Measurements from ENCODE around the gene KRTAP2-1. TPM values are rescaled to one million over a fixed set of nuclear protein-coding genes. Genes with fewer than 3 reads are reported as not detected.
"Not testable (repeated sequence)": the region's sequence is repeated elsewhere in the genome, so short reads cannot be mapped to it uniquely, and the experiment has no call there.

Gene KRTAP2-1
- total and polyA plus RNA-seq, 4 experiments from 2014 or later: not detected

DNA sequence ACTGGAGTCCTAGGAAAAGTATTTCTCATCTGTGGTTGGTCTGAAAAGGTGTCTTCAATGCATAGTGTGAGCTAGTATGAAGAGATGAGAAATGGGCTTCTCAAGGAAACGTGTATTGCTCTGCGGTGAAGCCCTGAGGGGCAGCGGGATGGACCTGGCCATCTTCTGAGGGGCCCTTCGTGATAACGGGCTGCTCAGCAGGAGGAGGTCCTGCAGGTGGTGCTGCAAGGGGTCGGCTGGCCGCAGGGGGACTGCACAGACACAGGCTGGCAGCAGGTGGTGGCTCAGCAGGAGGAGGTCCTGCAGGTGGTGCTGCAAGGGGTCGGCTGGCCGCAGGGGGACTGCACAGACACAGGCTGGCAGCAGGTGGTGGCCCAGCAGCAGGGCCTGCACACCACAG lies 7.4 kb upstream of the KRTAP2-1 start:
- H3K36me3 ChIP-seq (ENCODE audit: insufficient read depth, low read length); H3K9me3 ChIP-seq (ENCODE audit: control insufficient read depth in 1 of 2, low read length in 2 of 2); H3K36me3 Mint-ChIP-seq; H3K27ac ChIP-seq (ENCODE audit: low read depth, low read length); DNase-seq; H3K4me3 ChIP-seq (ENCODE audit: low read length in 2 of 2); H3K4me3 Mint-ChIP-seq; CTCF ChIA-PET (ENCODE audit: partially characterized antibody); H3K27me3 ChIP-seq (ENCODE audit: insufficient read depth, low read length); H3K9me3 Mint-ChIP-seq; intact Hi-C loops (cut with micrococcal nuclease); H3K4me1 ChIP-seq (ENCODE audit: insufficient read depth, low read length); POLR2A ChIA-PET (ENCODE audit: partially characterized antibody); H3K27ac Mint-ChIP-seq; H3K4me1 Mint-ChIP-seq: not testable (repeated sequence)
- H3K27me3 Mint-ChIP-seq: peaks cover 15 to 37% of the 10 kb centered on the region in 2 donors

DNA sequence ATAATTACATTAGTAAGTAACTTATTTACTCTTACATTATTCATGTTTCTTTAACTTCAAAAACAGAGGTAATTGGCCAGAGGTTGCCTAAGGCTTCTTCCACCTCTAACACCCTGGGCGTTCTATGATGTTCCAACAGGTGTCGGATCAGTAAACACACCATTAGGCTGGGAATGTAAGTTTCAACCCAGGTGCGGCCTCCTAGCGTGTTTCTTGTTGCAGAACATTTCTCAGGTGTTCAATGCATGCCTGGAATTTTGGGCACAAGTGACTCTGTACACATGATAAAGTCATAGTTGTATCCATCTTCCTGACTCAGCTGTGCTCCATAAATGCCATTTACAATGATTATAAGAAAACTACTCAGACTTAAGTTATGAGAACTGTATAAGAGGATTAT lies 6.9 kb upstream of the KRTAP2-1 start:
- H3K4me3 Mint-ChIP-seq: no peak overlapping the region
- Histone ChIP-seq H3K27ac (ENCODE audit: low read depth, low read length) (no peak overlapping the region), H3K27me3 (ENCODE audit: insufficient read depth, low read length) (no peaks in the 10 kb centered on the region), H3K9me3 (ENCODE audit: control insufficient read depth in 1 of 2, low read length in 2 of 2) (no peaks in the 10 kb centered on the region), H3K4me1 (ENCODE audit: insufficient read depth, low read length) (no peaks in the 10 kb centered on the region), H3K36me3 (ENCODE audit: insufficient read depth, low read length) (no peaks in the 10 kb centered on the region), H3K4me3 (ENCODE audit: low read length in 2 of 2) (no peak overlapping the region)
- H3K27me3 Mint-ChIP-seq: peaks cover 12 to 35% of the 10 kb centered on the region in 2 donors
- no peak overlapping the region for H3K27ac Mint-ChIP-seq
- ChIA-PET POLR2A (ENCODE audit: partially characterized antibody) (no interaction called here), CTCF (ENCODE audit: partially characterized antibody) (no interaction called here)
- H3K9me3 Mint-ChIP-seq: peaks cover 0 to 7% (median 1%) of the 10 kb centered on the region in 8 donors
- intact Hi-C loops (cut with micrococcal nuclease): no loop called here
- peaks cover 0 to 5% (median 1%) of the 10 kb centered on the region in 4 donors for H3K4me1 Mint-ChIP-seq
- peaks cover 0 to 3% of the 10 kb centered on the region in 2 donors for H3K36me3 Mint-ChIP-seq
- DNase-seq: no peak

DNA sequence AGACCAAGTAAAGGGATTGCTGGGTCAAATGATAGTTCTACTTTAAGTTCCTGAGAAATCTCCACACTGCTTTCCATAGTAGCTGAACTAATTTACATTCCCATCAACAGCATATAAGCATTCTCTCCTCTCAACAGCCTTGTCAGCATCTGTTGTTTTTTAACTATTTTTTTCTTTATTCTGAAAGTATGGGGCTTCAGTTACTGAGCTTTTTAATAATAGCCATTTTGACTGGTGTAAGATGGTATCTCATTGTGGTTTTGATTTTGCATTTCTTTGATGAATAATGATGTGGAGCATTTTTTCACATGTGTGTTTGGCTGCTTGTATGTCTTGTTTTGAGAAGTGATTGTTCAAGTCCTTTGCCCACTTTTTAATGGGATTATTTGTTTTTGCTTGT lies 5.5 kb upstream of the KRTAP2-1 start:
- Histone ChIP-seq H3K27me3 (ENCODE audit: insufficient read depth, low read length) (no peaks in the 10 kb centered on the region), H3K9me3 (ENCODE audit: control insufficient read depth in 1 of 2, low read length in 2 of 2) (no peaks in the 10 kb centered on the region), H3K4me3 (ENCODE audit: low read length in 2 of 2) (no peak overlapping the region), H3K4me1 (ENCODE audit: insufficient read depth, low read length) (no peaks in the 10 kb centered on the region), H3K27ac (ENCODE audit: low read depth, low read length) (no peak overlapping the region), H3K36me3 (ENCODE audit: insufficient read depth, low read length) (no peaks in the 10 kb centered on the region)
- Mint-ChIP-seq H3K27ac (no peak overlapping the region), H3K4me1 (peaks cover 0 to 5% (median 1%) of the 10 kb centered on the region in 4 donors), H3K4me3 (no peak overlapping the region), H3K9me3 (peaks cover 0 to 5% (median 1%) of the 10 kb centered on the region in 8 donors), H3K27me3 (peaks cover 14 to 35% of the 10 kb centered on the region in 2 donors), H3K36me3 (peaks cover 0 to 2% of the 10 kb centered on the region in 2 donors)
- DNase-seq: no peak
- ChIA-PET CTCF (ENCODE audit: partially characterized antibody) (no interaction called here), POLR2A (ENCODE audit: partially characterized antibody) (no interaction called here)
- intact Hi-C loops (cut with micrococcal nuclease): no loop called here

DNA sequence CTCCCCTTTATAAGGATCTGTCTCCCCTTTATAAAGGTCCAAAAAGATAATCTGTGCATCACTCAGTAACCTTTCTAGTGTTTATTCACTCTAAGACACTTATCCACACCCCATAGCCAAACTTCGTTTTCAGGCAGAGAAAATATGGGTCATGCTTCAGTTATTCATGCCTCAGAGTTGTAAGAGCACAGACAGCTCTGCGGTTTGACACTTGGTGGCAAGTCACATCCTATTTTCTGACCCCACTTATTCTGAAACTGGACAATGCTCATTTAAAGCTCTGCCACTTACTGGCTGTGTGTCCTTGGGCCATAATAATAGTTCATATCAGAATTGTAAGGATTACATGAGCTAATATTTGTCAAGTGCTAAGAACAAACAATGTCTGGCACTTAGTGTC lies 2.0 kb upstream of the KRTAP2-1 start:
- Mint-ChIP-seq H3K27me3 (peaks cover 18 to 29% of the 10 kb centered on the region in 2 donors), H3K4me3 (no peak overlapping the region), H3K27ac (no peak overlapping the region), H3K4me1 (peaks cover 0 to 5% (median 2%) of the 10 kb centered on the region in 4 donors), H3K9me3 (peaks cover 0 to 3% (median 0%) of the 10 kb centered on the region in 8 donors), H3K36me3 (no peaks in the 10 kb centered on the region)
- Histone ChIP-seq H3K36me3 (ENCODE audit: insufficient read depth, low read length) (no peaks in the 10 kb centered on the region), H3K27me3 (ENCODE audit: insufficient read depth, low read length) (peaks cover 5% of the 10 kb centered on the region), H3K4me1 (ENCODE audit: insufficient read depth, low read length) (no peaks in the 10 kb centered on the region), H3K4me3 (ENCODE audit: low read length in 2 of 2) (no peak overlapping the region), H3K9me3 (ENCODE audit: control insufficient read depth in 1 of 2, low read length in 2 of 2) (no peaks in the 10 kb centered on the region), H3K27ac (ENCODE audit: low read depth, low read length) (no peak overlapping the region)
- POLR2A ChIA-PET (ENCODE audit: partially characterized antibody): no interaction called here
- intact Hi-C loops (cut with micrococcal nuclease): no loop called here
- CTCF ChIA-PET (ENCODE audit: partially characterized antibody): no interaction called here
- DNase-seq: no peak

DNA sequence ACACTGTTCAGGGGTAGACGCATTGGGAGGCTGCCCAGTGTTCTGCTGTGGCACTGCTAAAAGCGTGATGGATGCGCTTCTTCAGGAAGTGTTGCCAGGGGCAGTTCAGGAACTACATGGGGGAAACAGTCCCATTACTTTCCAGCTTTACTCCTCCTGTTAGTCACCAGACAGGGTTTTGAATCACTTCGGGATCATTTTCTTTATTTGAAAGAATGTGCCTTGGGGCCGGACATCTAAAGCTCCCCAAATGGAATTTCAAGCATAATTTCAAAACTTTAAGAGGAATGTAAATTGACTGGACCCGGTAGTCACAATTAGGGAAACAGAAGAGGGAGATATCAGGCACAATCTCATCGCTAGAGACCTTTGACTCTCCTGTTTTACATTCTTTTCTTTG lies 1.3 kb upstream of the KRTAP2-1 start:
- ChIA-PET POLR2A (ENCODE audit: partially characterized antibody) (no interaction called here), CTCF (ENCODE audit: partially characterized antibody) (no interaction called here)
- Mint-ChIP-seq H3K9me3 (peaks cover 0 to 7% (median 4%) of the 10 kb centered on the region in 8 donors), H3K36me3 (no peaks in the 10 kb centered on the region), H3K27me3 (peaks cover 21 to 28% of the 10 kb centered on the region in 2 donors), H3K27ac (no peak overlapping the region), H3K4me1 (peaks cover 0 to 5% (median 2%) of the 10 kb centered on the region in 4 donors), H3K4me3 (no peak overlapping the region)
- peaks cover 0 to under 1% of the 10 kb centered on the region in 2 donors for H3K9me3 ChIP-seq (ENCODE audit: control insufficient read depth in 1 of 2, low read length in 2 of 2)
- H3K36me3 ChIP-seq (ENCODE audit: insufficient read depth, low read length): no peaks in the 10 kb centered on the region
- intact Hi-C loops (cut with micrococcal nuclease): no loop called here
- no peak overlapping the region for H3K4me3 ChIP-seq (ENCODE audit: low read length in 2 of 2)
- H3K4me1 ChIP-seq (ENCODE audit: insufficient read depth, low read length): no peaks in the 10 kb centered on the region
- no peak for DNase-seq
- H3K27ac ChIP-seq (ENCODE audit: low read depth, low read length): no peak overlapping the region
- peaks cover 5% of the 10 kb centered on the region for H3K27me3 ChIP-seq (ENCODE audit: insufficient read depth, low read length)

DNA sequence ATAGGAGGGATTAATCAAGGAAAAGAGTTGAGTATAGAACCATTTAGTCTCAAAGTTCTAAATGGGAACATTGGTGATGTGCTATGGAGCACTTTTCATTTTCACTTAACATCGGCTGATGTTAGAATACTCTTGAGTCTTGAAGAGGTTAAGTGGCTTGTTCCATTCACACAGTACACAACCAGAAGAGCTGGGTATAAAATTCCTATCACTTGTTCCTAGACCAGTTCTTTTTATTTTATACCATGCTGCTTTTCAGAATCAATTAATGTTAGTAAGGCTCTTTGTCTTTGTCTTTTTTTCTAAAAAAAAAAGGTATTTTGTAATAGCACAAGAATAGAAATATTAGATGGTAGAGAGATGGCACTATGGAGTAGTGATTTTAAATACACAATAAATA lies 4.2 kb downstream of the KRTAP2-1 start:
- ChIA-PET POLR2A (ENCODE audit: partially characterized antibody) (interaction anchor here (0.5 kb wide), 1 partner anchor 274 kb away, joined by 3 read pairs; no protein-coding TSS in a partner anchor), CTCF (ENCODE audit: partially characterized antibody) (no interaction called here)
- no peak for DNase-seq
- Mint-ChIP-seq H3K27me3 (peaks cover 18 to 23% of the 10 kb centered on the region in 2 donors), H3K4me3 (no peak overlapping the region), H3K4me1 (peaks cover 0 to 2% (median 0%) of the 10 kb centered on the region in 4 donors), H3K9me3 (peaks cover 0 to 21% (median 9%) of the 10 kb centered on the region in 8 donors), H3K27ac (no peak overlapping the region), H3K36me3 (no peaks in the 10 kb centered on the region)
- Histone ChIP-seq H3K27ac (ENCODE audit: low read depth, low read length) (no peak overlapping the region), H3K4me3 (ENCODE audit: low read length in 2 of 2) (no peak overlapping the region), H3K4me1 (ENCODE audit: insufficient read depth, low read length) (no peaks in the 10 kb centered on the region), H3K9me3 (ENCODE audit: control insufficient read depth in 1 of 2, low read length in 2 of 2) (peaks cover 0 to 3% of the 10 kb centered on the region in 2 donors), H3K27me3 (ENCODE audit: insufficient read depth, low read length) (peaks cover 5% of the 10 kb centered on the region), H3K36me3 (ENCODE audit: insufficient read depth, low read length) (no peaks in the 10 kb centered on the region)
- intact Hi-C loops (cut with micrococcal nuclease): no loop called here

DNA sequence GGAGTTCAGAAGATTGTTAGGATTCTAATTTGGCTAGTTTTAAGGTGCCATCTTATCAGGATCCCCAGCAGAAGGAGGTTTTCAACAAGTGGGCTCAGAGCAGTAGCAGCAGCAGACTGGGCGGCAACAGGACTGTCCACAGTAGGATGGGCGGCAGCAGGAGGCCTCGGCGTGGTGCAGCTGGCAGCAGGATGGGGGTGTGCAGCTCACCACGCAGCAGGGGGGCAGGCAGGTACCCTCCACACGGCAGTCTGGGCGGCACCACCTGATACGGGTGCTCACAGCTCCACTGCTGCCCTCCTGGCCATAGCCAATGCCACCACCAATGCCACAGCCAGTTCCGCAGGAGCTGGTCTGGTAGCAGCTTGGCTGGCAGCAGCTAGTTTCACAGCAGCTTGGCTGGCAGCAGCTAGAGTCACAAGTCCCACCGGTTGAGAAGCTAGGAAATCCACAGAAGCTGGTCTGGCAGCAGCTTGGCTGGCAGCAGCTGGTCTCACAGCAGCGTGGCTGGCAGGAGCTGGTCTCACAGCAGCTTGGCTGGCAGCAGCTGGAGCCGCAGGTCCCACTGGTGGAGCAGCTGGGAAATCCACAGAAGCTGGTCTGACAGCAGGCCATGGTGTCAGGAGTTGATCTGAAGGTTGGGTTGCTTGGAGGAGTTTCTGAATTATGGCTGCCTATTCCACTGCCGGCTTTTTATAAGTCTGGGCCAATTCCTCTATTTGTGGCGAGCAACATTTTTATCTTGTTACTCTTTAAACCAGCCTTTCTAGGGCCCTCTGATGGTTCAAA lies 6.1 kb downstream of the KRTAP2-1 start, which contains the start of gene KRTAP1-1:
Gene KRTAP1-1 (minus strand): TSS at position 668 of the 789 bp plus-strand sequence. CDS start 53 bp downstream, at position 615.
- intact Hi-C loops (cut with micrococcal nuclease); H3K36me3 Mint-ChIP-seq: not testable (repeated sequence)

More for the DNA sequence above, 6.1 kb downstream of the KRTAP2-1 start, which contains the start of gene KRTAP1-1:
- CTCF ChIA-PET (ENCODE audit: partially characterized antibody); H3K27ac ChIP-seq (ENCODE audit: low read depth, low read length); POLR2A ChIA-PET (ENCODE audit: partially characterized antibody); DNase-seq; H3K4me3 Mint-ChIP-seq; H3K9me3 ChIP-seq (ENCODE audit: control insufficient read depth in 1 of 2, low read length in 2 of 2); H3K4me3 ChIP-seq (ENCODE audit: low read length in 2 of 2); H3K36me3 ChIP-seq (ENCODE audit: insufficient read depth, low read length); H3K4me1 Mint-ChIP-seq; H3K27me3 ChIP-seq (ENCODE audit: insufficient read depth, low read length); H3K4me1 ChIP-seq (ENCODE audit: insufficient read depth, low read length): not testable (repeated sequence)
- H3K27me3 Mint-ChIP-seq: peaks cover 13 to 17% of the 10 kb centered on the region in 2 donors
- H3K9me3 Mint-ChIP-seq: peaks cover 0 to 21% (median 9%) of the 10 kb centered on the region in 8 donors
- H3K27ac Mint-ChIP-seq: peak within 1 kb of the TSS in 1 of 7 donors; percentile 20

Measured in CD4-positive, alpha-beta memory T cell (primary cell).